GM23338 (cell line): ENCODE measurements around the gene WDR73. TPM values are rescaled to one million over a fixed set of nuclear protein-coding genes. Genes with fewer than 3 reads are reported as not detected.

Source experiments
- ATAC-seq: fragments of 200-7000 bp; cut with Tn5 transposase; 3 replicates; pipeline ENCODE4 v1.9.1; 2020
- DNase-seq: peaks from one replicate; pipeline ENCODE4 v3.0.0-alpha.2; 2015; ENCODE audit warnings: low spot score
- H2AFZ ChIP-seq: fragments of 200-600 bp; sonication (generic); 2 replicates; pipeline ENCODE4 v1.8.0; 2016; ENCODE audit warnings: antibody characterized with exemption, mild to moderate bottlenecking, moderate library complexity
- H3F3A ChIP-seq: fragments of 200-600 bp; sonication (generic); replicated peaks from 2 replicates; pipeline ENCODE4 v1.8.0; 2017; ENCODE audit warnings: antibody characterized with exemption, mixed run types, low read depth
- H3K27ac ChIP-seq: fragments of 200-600 bp; sonication (generic); 2 replicates; pipeline ENCODE4 v1.6.1; 2016; ENCODE audit warnings: low read depth
- H3K27me3 ChIP-seq: fragments of 200-600 bp; sonication (generic); 2 replicates; pipeline ENCODE4 v1.8.0; 2016; ENCODE audit warnings: mild to moderate bottlenecking, mixed run types, moderate library complexity; ENCODE audit not compliant: insufficient read depth
- H3K36me3 ChIP-seq: fragments of 200-600 bp; sonication (generic); 2 replicates; pipeline ENCODE4 v1.8.0; 2016; ENCODE audit warnings: mild to moderate bottlenecking; ENCODE audit not compliant: insufficient read depth
- H3K4me1 ChIP-seq: fragments of 200-600 bp; sonication (generic); 2 replicates; pipeline ENCODE4 v1.8.0; 2016; ENCODE audit warnings: mild to moderate bottlenecking, moderate library complexity; ENCODE audit not compliant: insufficient read depth
- H3K4me2 ChIP-seq: fragments of 200-600 bp; sonication (generic); 2 replicates; pipeline ENCODE4 v1.7.1; 2017; ENCODE audit warnings: mixed run types
- H3K4me3 ChIP-seq: fragments of 200-600 bp; sonication (generic); 2 replicates; pipeline ENCODE4 v1.6.1; 2016; ENCODE audit warnings: mixed run types
- H3K79me2 ChIP-seq: fragments of 200-600 bp; sonication (generic); replicated peaks from 2 replicates; pipeline ENCODE4 v1.8.0; 2017; ENCODE audit warnings: mild to moderate bottlenecking; ENCODE audit not compliant: insufficient read depth
- H3K9me2 ChIP-seq: fragments of 200-600 bp; sonication (generic); 2 replicates; pipeline ENCODE4 v1.8.0; 2017; ENCODE audit not compliant: insufficient read depth
- H4K20me1 ChIP-seq: fragments of 200-600 bp; sonication (generic); replicated peaks from 2 replicates; pipeline ENCODE4 v1.8.0; 2017; ENCODE audit warnings: mild to moderate bottlenecking; ENCODE audit not compliant: insufficient read depth
- H3K27ac Mint-ChIP-seq: 2 replicates; pipeline ENCODE4 v1.8.0; 2020; ENCODE audit warnings: inconsistent platforms, mild to moderate bottlenecking, moderate library complexity, mixed read lengths
- H3K27me3 Mint-ChIP-seq: 3 replicates; pipeline ENCODE4 v1.8.0; 2022; ENCODE audit warnings: low read depth, mild to moderate bottlenecking, moderate library complexity, mixed read lengths, inconsistent platforms; ENCODE audit not compliant: insufficient read depth, poor library complexity
- H3K36me3 Mint-ChIP-seq: 3 replicates; pipeline ENCODE4 v1.8.0; 2021; ENCODE audit warnings: low read depth, mild to moderate bottlenecking, inconsistent platforms, moderate library complexity, mixed read lengths
- H3K4me1 Mint-ChIP-seq: 3 replicates; pipeline ENCODE4 v1.8.0; 2020; ENCODE audit warnings: mild to moderate bottlenecking, inconsistent platforms, mixed read lengths
- H3K4me3 Mint-ChIP-seq: 3 replicates; pipeline ENCODE4 v1.8.0; 2021; ENCODE audit warnings: moderate library complexity, mild to moderate bottlenecking, inconsistent platforms, mixed read lengths
- H3K9me3 Mint-ChIP-seq: 3 replicates; pipeline ENCODE4 v1.8.0; 2020; ENCODE audit warnings: moderate library complexity, mild to moderate bottlenecking, inconsistent platforms, mixed read lengths
- CREB1 ChIP-seq: fragments of 250-450 bp; sonication (Bioruptor Pico); IDR thresholded peaks from 2 replicates; pipeline ENCODE4 v1.5.0; 2020; ENCODE audit warnings: low read depth, mild to moderate bottlenecking, moderate library complexity
- EZH2 ChIP-seq: fragments of 200-600 bp; sonication (generic); IDR thresholded peaks from one replicate; pipeline ENCODE4 v1.8.0; 2017; ENCODE audit warnings: antibody characterized with exemption, mild to moderate bottlenecking, low read depth; ENCODE audit not compliant: unreplicated experiment
- EZH2phosphoT487 ChIP-seq: fragments of 200-600 bp; sonication (generic); IDR thresholded peaks from one replicate; pipeline ENCODE4 v1.8.1; 2018; ENCODE audit warnings: antibody characterized with exemption; ENCODE audit not compliant: unreplicated experiment
- JUNB ChIP-seq: IDR thresholded peaks from one replicate; pipeline ENCODE4 v1.6.1; 2016; ENCODE audit warnings: antibody characterized with exemption; ENCODE audit not compliant: unreplicated experiment
- NANOG ChIP-seq: IDR thresholded peaks from 2 replicates; pipeline ENCODE4 v1.6.1; 2016; ENCODE audit warnings: antibody characterized with exemption, borderline replicate concordance
- POLR2AphosphoS5 ChIP-seq: IDR thresholded peaks from 2 replicates; pipeline ENCODE4 v1.6.1; 2016; ENCODE audit warnings: antibody characterized with exemption, low read depth
- STAT1 ChIP-seq: IDR thresholded peaks from one replicate; pipeline ENCODE4 v1.6.1; 2016; ENCODE audit warnings: antibody characterized with exemption; ENCODE audit not compliant: unreplicated experiment
- ZNF114 ChIP-seq: fragments of 250-450 bp; sonication (Bioruptor Pico); IDR thresholded peaks from 2 replicates; pipeline ENCODE4 v1.5.0; 2020; ENCODE audit warnings: mild to moderate bottlenecking, moderate library complexity
- ZNF331 ChIP-seq: fragments of 250-450 bp; sonication (Bioruptor Pico); IDR thresholded peaks from 2 replicates; pipeline ENCODE4 v1.5.0; 2020; ENCODE audit warnings: low read depth, mild to moderate bottlenecking, moderate library complexity
- polyA plus RNA-seq: library from polyadenylated mRNA; unstranded; fragments of >200 nt; fragmentation: Nextera tagmentation; extraction: Ambion mirVana; gene quantifications from 2 replicates; pipeline ENCODE4 v1.2.1, GENCODE V29; 2016
- total RNA-seq: library from RNA; depleted of rRNA; stranded (reverse); fragments of >200 nt; shearing (Covaris generic); gene quantifications from 2 replicates; pipeline ENCODE4 v1.2.3, GENCODE V29; 2014
- TF ChIP-seq, protein P1 (sequence below): fragments of 250-450 bp; sonication (Bioruptor Pico); IDR thresholded peaks from 2 replicates; pipeline ENCODE4 v1.5.0; 2020; ENCODE audit warnings: mild to moderate bottlenecking, moderate library complexity
- TF ChIP-seq, protein P2 (sequence below): IDR thresholded peaks from 2 replicates; pipeline ENCODE4 v1.6.1; 2016; ENCODE audit warnings: antibody characterized with exemption
- TF ChIP-seq, protein P3 (sequence below): IDR thresholded peaks from one replicate; pipeline ENCODE4 v1.6.1; 2018; ENCODE audit warnings: antibody characterized with exemption; ENCODE audit not compliant: unreplicated experiment
- TF ChIP-seq, protein P4 (sequence below), 2 experiments: fragments of 200-600 bp in 1 of 2; sonication (generic) in 1 of 2; conservative IDR thresholded peaks; 2 replicates each; pipeline versions ENCODE4 v1.5.1 to v1.6.1; 2016 to 2017; ENCODE audit warnings: antibody characterized with exemption in 2 of 2, low read depth in 2 of 2, mild to moderate bottlenecking in 2 of 2, moderate library complexity in 1 of 2

The WDR73 gene
- total and polyA plus RNA-seq, 2 experiments from 2014 or later: 14.8 to 25.2 TPM

DNA sequence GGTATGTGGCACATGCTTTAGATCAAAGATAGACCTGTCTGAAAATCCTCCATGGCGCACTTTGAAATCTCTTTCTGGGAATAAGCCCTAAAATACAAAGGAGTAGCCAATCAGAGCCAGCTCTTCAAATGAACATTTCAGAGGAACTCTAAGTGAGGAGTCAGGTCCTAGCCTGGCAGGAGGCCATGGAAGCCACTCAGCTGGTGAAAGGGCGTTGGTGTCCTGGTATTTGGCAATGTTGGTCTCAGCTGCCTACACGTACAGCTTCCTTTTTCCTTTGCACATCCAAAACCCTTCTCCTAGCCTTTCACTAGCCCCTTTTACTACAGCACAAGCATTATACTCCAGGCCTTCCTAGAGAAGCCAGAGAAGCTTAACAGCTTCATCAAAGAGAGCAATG, 5.5 kb downstream of the WDR73 start (continued):
- TF ChIP-seq, protein P1, sequence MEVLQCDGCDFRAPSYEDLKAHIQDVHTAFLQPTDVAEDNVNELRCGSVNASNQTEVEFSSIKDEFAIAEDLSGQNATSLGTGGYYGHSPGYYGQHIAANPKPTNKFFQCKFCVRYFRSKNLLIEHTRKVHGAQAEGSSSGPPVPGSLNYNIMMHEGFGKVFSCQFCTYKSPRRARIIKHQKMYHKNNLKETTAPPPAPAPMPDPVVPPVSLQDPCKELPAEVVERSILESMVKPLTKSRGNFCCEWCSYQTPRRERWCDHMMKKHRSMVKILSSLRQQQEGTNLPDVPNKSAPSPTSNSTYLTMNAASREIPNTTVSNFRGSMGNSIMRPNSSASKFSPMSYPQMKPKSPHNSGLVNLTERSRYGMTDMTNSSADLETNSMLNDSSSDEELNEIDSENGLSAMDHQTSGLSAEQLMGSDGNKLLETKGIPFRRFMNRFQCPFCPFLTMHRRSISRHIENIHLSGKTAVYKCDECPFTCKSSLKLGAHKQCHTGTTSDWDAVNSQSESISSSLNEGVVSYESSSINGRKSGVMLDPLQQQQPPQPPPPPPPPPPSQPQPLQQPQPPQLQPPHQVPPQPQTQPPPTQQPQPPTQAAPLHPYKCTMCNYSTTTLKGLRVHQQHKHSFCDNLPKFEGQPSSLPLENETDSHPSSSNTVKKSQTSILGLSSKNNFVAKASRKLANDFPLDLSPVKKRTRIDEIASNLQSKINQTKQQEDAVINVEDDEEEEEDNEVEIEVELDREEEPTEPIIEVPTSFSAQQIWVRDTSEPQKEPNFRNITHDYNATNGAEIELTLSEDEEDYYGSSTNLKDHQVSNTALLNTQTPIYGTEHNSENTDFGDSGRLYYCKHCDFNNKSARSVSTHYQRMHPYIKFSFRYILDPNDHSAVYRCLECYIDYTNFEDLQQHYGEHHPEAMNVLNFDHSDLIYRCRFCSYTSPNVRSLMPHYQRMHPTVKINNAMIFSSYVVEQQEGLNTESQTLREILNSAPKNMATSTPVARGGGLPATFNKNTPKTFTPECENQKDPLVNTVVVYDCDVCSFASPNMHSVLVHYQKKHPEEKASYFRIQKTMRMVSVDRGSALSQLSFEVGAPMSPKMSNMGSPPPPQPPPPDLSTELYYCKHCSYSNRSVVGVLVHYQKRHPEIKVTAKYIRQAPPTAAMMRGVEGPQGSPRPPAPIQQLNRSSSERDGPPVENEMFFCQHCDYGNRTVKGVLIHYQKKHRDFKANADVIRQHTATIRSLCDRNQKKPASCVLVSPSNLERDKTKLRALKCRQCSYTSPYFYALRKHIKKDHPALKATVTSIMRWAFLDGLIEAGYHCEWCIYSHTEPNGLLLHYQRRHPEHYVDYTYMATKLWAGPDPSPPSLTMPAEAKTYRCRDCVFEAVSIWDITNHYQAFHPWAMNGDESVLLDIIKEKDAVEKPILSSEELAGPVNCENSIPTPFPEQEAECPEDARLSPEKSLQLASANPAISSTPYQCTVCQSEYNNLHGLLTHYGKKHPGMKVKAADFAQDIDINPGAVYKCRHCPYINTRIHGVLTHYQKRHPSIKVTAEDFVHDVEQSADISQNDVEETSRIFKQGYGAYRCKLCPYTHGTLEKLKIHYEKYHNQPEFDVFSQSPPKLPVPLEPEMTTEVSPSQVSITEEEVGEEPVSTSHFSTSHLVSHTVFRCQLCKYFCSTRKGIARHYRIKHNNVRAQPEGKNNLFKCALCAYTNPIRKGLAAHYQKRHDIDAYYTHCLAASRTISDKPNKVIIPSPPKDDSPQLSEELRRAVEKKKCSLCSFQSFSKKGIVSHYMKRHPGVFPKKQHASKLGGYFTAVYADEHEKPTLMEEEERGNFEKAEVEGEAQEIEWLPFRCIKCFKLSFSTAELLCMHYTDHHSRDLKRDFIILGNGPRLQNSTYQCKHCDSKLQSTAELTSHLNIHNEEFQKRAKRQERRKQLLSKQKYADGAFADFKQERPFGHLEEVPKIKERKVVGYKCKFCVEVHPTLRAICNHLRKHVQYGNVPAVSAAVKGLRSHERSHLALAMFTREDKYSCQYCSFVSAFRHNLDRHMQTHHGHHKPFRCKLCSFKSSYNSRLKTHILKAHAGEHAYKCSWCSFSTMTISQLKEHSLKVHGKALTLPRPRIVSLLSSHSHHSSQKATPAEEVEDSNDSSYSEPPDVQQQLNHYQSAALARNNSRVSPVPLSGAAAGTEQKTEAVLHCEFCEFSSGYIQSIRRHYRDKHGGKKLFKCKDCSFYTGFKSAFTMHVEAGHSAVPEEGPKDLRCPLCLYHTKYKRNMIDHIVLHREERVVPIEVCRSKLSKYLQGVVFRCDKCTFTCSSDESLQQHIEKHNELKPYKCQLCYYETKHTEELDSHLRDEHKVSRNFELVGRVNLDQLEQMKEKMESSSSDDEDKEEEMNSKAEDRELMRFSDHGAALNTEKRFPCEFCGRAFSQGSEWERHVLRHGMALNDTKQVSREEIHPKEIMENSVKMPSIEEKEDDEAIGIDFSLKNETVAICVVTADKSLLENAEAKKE (CRISPR knock-in tag): no peak
- no peak for TF ChIP-seq JUNB
- no peak for TF ChIP-seq CREB1 (CRISPR knock-in tag)
- no peak for TF ChIP-seq EZH2phosphoT487
- no peak for TF ChIP-seq EZH2

DNA sequence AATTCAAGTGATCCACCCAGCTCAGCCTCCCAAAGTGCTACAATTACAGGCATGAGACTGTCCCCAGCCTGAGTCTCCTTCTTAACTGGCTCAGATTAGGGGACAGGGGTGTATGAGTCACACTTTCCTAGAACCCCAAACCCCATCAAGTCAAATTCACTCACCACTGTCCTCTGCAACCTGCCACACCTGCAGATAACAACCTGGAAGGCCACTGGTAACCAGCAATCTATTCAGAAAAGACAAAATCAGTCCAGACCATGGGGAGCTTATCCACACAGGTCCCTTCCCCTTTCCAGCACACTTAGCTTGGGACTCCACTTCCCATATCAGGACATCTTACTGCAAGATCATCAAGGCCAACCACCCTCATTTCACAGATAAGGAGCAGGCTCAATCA, 6.4 kb downstream of the WDR73 start:
- no peak overlapping the region for H2AFZ ChIP-seq
- H3K36me3 Mint-ChIP-seq: peaks cover 80% of the 10 kb centered on the region
- H3K27me3 ChIP-seq: no peaks in the 10 kb centered on the region
- ATAC-seq (no peak), DNase-seq (no peak)
- H3K36me3 ChIP-seq: peaks cover 62% of the 10 kb centered on the region
- H3K4me2 ChIP-seq: no peak overlapping the region
- H3K4me3 ChIP-seq: no peak overlapping the region
- H3K4me1 ChIP-seq: no peaks in the 10 kb centered on the region
- no peaks in the 10 kb centered on the region for H3K27me3 Mint-ChIP-seq
- H3K9me2 ChIP-seq: no peaks in the 10 kb centered on the region
- peaks cover 7% of the 10 kb centered on the region; the same call in 1 of the 2 replicates for H3F3A ChIP-seq
- H3K27ac ChIP-seq: no peak overlapping the region
- peaks cover 12% of the 10 kb centered on the region for H3K79me2 ChIP-seq
- no peak overlapping the region for H3K27ac Mint-ChIP-seq
- peaks cover 7% of the 10 kb centered on the region; the same call in 1 of the 2 replicates for H4K20me1 ChIP-seq
- no peaks in the 10 kb centered on the region; the same call in 2 of the 3 replicates for H3K9me3 Mint-ChIP-seq
- peaks cover 3% of the 10 kb centered on the region; the same call in 1 of the 3 replicates for H3K4me1 Mint-ChIP-seq
- no peak overlapping the region for H3K4me3 Mint-ChIP-seq
- TF ChIP-seq, protein P2, sequence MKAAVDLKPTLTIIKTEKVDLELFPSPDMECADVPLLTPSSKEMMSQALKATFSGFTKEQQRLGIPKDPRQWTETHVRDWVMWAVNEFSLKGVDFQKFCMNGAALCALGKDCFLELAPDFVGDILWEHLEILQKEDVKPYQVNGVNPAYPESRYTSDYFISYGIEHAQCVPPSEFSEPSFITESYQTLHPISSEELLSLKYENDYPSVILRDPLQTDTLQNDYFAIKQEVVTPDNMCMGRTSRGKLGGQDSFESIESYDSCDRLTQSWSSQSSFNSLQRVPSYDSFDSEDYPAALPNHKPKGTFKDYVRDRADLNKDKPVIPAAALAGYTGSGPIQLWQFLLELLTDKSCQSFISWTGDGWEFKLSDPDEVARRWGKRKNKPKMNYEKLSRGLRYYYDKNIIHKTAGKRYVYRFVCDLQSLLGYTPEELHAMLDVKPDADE: no peak
- TF ChIP-seq ZNF331 (CRISPR knock-in tag): no peak
- TF ChIP-seq EZH2: no peak
- no peak for TF ChIP-seq STAT1
- no peak for TF ChIP-seq NANOG
- TF ChIP-seq, protein P3, sequence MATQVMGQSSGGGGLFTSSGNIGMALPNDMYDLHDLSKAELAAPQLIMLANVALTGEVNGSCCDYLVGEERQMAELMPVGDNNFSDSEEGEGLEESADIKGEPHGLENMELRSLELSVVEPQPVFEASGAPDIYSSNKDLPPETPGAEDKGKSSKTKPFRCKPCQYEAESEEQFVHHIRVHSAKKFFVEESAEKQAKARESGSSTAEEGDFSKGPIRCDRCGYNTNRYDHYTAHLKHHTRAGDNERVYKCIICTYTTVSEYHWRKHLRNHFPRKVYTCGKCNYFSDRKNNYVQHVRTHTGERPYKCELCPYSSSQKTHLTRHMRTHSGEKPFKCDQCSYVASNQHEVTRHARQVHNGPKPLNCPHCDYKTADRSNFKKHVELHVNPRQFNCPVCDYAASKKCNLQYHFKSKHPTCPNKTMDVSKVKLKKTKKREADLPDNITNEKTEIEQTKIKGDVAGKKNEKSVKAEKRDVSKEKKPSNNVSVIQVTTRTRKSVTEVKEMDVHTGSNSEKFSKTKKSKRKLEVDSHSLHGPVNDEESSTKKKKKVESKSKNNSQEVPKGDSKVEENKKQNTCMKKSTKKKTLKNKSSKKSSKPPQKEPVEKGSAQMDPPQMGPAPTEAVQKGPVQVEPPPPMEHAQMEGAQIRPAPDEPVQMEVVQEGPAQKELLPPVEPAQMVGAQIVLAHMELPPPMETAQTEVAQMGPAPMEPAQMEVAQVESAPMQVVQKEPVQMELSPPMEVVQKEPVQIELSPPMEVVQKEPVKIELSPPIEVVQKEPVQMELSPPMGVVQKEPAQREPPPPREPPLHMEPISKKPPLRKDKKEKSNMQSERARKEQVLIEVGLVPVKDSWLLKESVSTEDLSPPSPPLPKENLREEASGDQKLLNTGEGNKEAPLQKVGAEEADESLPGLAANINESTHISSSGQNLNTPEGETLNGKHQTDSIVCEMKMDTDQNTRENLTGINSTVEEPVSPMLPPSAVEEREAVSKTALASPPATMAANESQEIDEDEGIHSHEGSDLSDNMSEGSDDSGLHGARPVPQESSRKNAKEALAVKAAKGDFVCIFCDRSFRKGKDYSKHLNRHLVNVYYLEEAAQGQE: no peak
- TF ChIP-seq, protein P4, sequence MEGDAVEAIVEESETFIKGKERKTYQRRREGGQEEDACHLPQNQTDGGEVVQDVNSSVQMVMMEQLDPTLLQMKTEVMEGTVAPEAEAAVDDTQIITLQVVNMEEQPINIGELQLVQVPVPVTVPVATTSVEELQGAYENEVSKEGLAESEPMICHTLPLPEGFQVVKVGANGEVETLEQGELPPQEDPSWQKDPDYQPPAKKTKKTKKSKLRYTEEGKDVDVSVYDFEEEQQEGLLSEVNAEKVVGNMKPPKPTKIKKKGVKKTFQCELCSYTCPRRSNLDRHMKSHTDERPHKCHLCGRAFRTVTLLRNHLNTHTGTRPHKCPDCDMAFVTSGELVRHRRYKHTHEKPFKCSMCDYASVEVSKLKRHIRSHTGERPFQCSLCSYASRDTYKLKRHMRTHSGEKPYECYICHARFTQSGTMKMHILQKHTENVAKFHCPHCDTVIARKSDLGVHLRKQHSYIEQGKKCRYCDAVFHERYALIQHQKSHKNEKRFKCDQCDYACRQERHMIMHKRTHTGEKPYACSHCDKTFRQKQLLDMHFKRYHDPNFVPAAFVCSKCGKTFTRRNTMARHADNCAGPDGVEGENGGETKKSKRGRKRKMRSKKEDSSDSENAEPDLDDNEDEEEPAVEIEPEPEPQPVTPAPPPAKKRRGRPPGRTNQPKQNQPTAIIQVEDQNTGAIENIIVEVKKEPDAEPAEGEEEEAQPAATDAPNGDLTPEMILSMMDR (conservative IDR thresholded peaks at IDR 0.05; ENCODE audit: low read depth in 2 of 2): no peak
- TF ChIP-seq POLR2AphosphoS5: no peak
- no peak for TF ChIP-seq CREB1 (CRISPR knock-in tag)
- no peak for TF ChIP-seq EZH2phosphoT487
- TF ChIP-seq JUNB: no peak
- TF ChIP-seq ZNF114 (CRISPR knock-in tag): no peak
